ENCODE measurements around the gene PDGFRB. TPM values are rescaled to one million over a fixed set of nuclear protein-coding genes. Genes with fewer than 3 reads are reported as not detected.
"Not testable (repeated sequence)": the region's sequence is repeated elsewhere in the genome, so short reads cannot be mapped to it uniquely, and the experiment has no call there.

Gene PDGFRB
- total RNA-seq, 1 experiment from 2014 or later, result 0.66 TPM

- H3F3A ChIP-seq (ENCODE audit: low read length, unreplicated experiment), result no peaks in the 10 kb centered on the region
- no peaks in the 10 kb centered on the region for H3K9me2 ChIP-seq (replicated peaks; ENCODE audit: low read length)
- BruUV-seq (replicated peaks), result no TSS peak
- no peak for DNase-seq
- H3K36me3 ChIP-seq (ENCODE audit: low read depth, low read length), result no peaks in the 10 kb centered on the region
- no peaks in the 10 kb centered on the region; the same call in 1 of the 2 replicates for H3K4me1 ChIP-seq (ENCODE audit: insufficient read depth, low read length)
- H3K4me2 ChIP-seq (ENCODE audit: low read length), result no peak within 1 kb of the TSS
- no peaks in the 10 kb centered on the region for H3K9me3 ChIP-seq (ENCODE audit: low read length)
- POLR2A ChIA-PET (ENCODE audit: unreplicated experiment), result no interaction called here
- H3K79me2 ChIP-seq (ENCODE audit: low read length), result no peaks in the 10 kb centered on the region
- intact Hi-C loops (cut with micrococcal nuclease), result no loop called here
- peaks cover 59% of the 10 kb centered on the region for H3K27me3 ChIP-seq (ENCODE audit: low read length)
- H3K27ac ChIP-seq (ENCODE audit: low read length), result no peak within 1 kb of the TSS
- no peak within 1 kb of the TSS for H3K4me3 ChIP-seq (ENCODE audit: low read length)
- no peaks in the 10 kb centered on the region for H4K20me1 ChIP-seq (ENCODE audit: low read length)
- 0 out of 2 replicates have a peak, but pooled peaks have one; percentile 15 for ATAC-seq
- no peak within 1 kb of the TSS for H3K9ac ChIP-seq (ENCODE audit: low read length)
- CTCF ChIA-PET, result no interaction called here
- no peak within 1 kb of the TSS for H2AFZ ChIP-seq (ENCODE audit: low read length)
- no peak for TF ChIP-seq EZH2phosphoT487 (IDR thresholded peaks at IDR 0.05; ENCODE audit: borderline replicate concordance, low read length)
- TF ChIP-seq EZH2 (IDR thresholded peaks at IDR 0.05; ENCODE audit: low read length, unreplicated experiment), result no peak
- no peak for TF ChIP-seq CTCF (conservative IDR thresholded peaks at IDR 0.05; ENCODE audit: low read depth, low read length)
Measured at GRCh38 chr5:150085950-150086715, 69.5 kb downstream of the PDGFRB start, which contains the start of gene CSF1R. Gene CSF1R (minus strand): TSS chr5:150086554. CDS start chr5:150086427, 127 bp downstream.

GRCh38 chr5:150085191-150085912 lies 70.3 kb downstream of the PDGFRB start:
- no peaks in the 10 kb centered on the region for H4K20me1 ChIP-seq (ENCODE audit: low read length)
- no peaks in the 10 kb centered on the region; the same call in 1 of the 2 replicates for H3K4me1 ChIP-seq (ENCODE audit: insufficient read depth, low read length)
- ChIA-PET CTCF (no interaction called here), POLR2A (ENCODE audit: unreplicated experiment) (no interaction called here)
- H3K27me3 ChIP-seq (ENCODE audit: low read length), result peaks cover 51% of the 10 kb centered on the region
- BruUV-seq (replicated peaks), result no TSS peak
- H3F3A ChIP-seq (ENCODE audit: low read length, unreplicated experiment), result no peaks in the 10 kb centered on the region
- no peak overlapping the region for H2AFZ ChIP-seq (ENCODE audit: low read length)
- H3K4me3 ChIP-seq (ENCODE audit: low read length), result no peak overlapping the region
- H3K79me2 ChIP-seq (ENCODE audit: low read length), result no peaks in the 10 kb centered on the region
- no peaks in the 10 kb centered on the region for H3K9me3 ChIP-seq (ENCODE audit: low read length)
- H3K9me2 ChIP-seq (replicated peaks; ENCODE audit: low read length), result no peaks in the 10 kb centered on the region
- H3K36me3 ChIP-seq (ENCODE audit: low read depth, low read length), result no peaks in the 10 kb centered on the region
- no peak overlapping the region for H3K27ac ChIP-seq (ENCODE audit: low read length)
- TF ChIP-seq EZH2phosphoT487 (IDR thresholded peaks at IDR 0.05; ENCODE audit: borderline replicate concordance, low read length) (no peak), CTCF (conservative IDR thresholded peaks at IDR 0.05; ENCODE audit: low read depth, low read length) (no peak), EZH2 (IDR thresholded peaks at IDR 0.05; ENCODE audit: low read length, unreplicated experiment) (no peak)
- ATAC-seq (no peak), DNase-seq (no peak)
- no peak overlapping the region for H3K9ac ChIP-seq (ENCODE audit: low read length)
- H3K4me2 ChIP-seq (ENCODE audit: low read length), result no peak overlapping the region
- intact Hi-C loops (cut with micrococcal nuclease), result no loop called here

- H3K4me1 ChIP-seq (ENCODE audit: insufficient read depth, low read length); H2AFZ ChIP-seq (ENCODE audit: low read length); ATAC-seq; H3F3A ChIP-seq (ENCODE audit: low read length, unreplicated experiment); H4K20me1 ChIP-seq (ENCODE audit: low read length); H3K36me3 ChIP-seq (ENCODE audit: low read depth, low read length); H3K4me3 ChIP-seq (ENCODE audit: low read length); POLR2A ChIA-PET (ENCODE audit: unreplicated experiment); H3K9ac ChIP-seq (ENCODE audit: low read length); BruUV-seq (replicated peaks); H3K79me2 ChIP-seq (ENCODE audit: low read length); H3K9me2 ChIP-seq (replicated peaks; ENCODE audit: low read length); H3K4me2 ChIP-seq (ENCODE audit: low read length); CTCF ChIA-PET; H3K27ac ChIP-seq (ENCODE audit: low read length); intact Hi-C loops (cut with micrococcal nuclease); H3K9me3 ChIP-seq (ENCODE audit: low read length); DNase-seq: not testable (repeated sequence)
- H3K27me3 ChIP-seq (ENCODE audit: low read length), result peaks cover 45% of the 10 kb centered on the region
Measured at GRCh38 chr5:150084754-150085153, 70.9 kb downstream of the PDGFRB start.
